Bronchial epithelial cell (primary cell): ENCODE data around the gene HES4. TPM values are rescaled to one million over a fixed set of nuclear protein-coding genes. Genes with fewer than 3 reads are reported as not detected.
"Not testable (repeated sequence)": the region's sequence is repeated elsewhere in the genome, so short reads cannot be mapped to it uniquely, and the experiment has no call there.

ENCODE experiments used
- DNase-seq: peaks from one replicate; pipeline ENCODE4 v3.0.0-alpha.2; 2010; ENCODE audit warnings: low read depth
- FAIRE-seq: peaks from 2 replicates; lab custom pipeline; 2011; peaks lifted over from hg19 to GRCh38; lab: Jason Lieb, UNC
- H3K27me3 ChIP-seq: 2 replicates; pipeline ENCODE4 v1.5.1; 2011; ENCODE audit warnings: low read length; ENCODE audit not compliant: control insufficient read depth, insufficient read depth
- H3K36me3 ChIP-seq: 2 replicates; pipeline ENCODE4 v1.5.1; 2011; ENCODE audit warnings: low read length; ENCODE audit not compliant: control insufficient read depth, insufficient read depth
- H3K4me3 ChIP-seq: 2 replicates; pipeline ENCODE4 v1.5.1; 2011; ENCODE audit warnings: mild to moderate bottlenecking, low read depth, low read length, control low read depth
- total RNA-seq: library from RNA; depleted of rRNA; stranded (reverse); fragments of >200 nt; gene quantifications from 2 replicates; pipeline ENCODE4 v1.2.1, GENCODE V29; 2014
- TF ChIP-seq, protein P1 (sequence below): IDR thresholded peaks from 2 replicates; pipeline ENCODE4 v1.5.1; 2011; ENCODE audit warnings: mild to moderate bottlenecking, moderate library complexity, low read length, control low read depth, inconsistent platforms; ENCODE audit not compliant: insufficient read depth, severe bottlenecking

HES4 gene
- total RNA-seq, 1 donor from 2014 or later, result 42.6 TPM

DNA sequence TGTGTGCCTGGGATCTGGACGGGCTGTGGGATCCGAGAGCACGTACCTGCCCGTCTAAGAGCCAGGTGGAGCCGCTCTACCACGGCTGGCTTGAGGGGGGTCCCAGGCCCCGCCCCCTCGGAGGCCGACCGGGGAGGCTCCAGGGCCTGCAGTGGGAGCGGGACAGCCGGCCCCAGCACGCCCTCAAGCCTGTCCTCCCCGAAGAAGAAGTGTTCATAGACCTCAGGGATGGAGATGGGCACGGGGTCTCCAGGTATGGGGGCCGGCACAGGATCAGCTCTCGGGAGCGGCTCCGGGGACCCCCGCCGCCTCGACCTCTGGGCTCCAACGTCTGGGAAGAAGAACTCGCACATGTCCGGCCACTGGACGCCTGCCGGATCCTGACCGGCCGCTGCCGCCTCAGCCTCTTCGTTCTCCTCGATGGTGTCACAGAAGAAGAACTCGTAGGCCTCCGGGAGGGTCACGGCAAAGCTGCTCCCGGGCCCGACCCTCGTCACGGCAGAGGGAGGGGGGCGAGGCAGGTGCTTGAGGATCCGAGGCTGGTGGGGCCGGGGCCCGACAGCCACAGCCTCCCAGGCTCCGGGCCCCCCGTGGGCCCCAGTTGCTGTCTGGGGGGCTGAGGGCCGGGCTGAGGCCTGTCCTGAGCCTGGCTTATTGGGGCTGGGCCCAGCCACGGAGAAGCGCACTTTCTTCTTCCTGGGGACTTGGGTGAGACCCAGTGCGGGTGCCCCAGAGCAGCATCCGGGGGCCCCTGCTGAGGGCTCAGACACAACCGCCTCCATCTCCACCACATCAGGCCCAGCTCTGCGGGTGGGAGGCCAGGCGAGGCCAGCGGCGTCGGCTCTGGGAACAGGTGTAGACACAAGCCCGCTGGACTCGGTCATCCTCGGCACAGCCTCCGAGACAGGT, 20.8 kb downstream of the HES4 start:
- no peak for FAIRE-seq
- Histone ChIP-seq H3K4me3 (no peak overlapping the region), H3K27me3 (peaks cover 13% of the 10 kb centered on the region), H3K36me3 (peaks cover 2% of the 10 kb centered on the region)
- DNase-seq, result no peak
- TF ChIP-seq, protein P1, sequence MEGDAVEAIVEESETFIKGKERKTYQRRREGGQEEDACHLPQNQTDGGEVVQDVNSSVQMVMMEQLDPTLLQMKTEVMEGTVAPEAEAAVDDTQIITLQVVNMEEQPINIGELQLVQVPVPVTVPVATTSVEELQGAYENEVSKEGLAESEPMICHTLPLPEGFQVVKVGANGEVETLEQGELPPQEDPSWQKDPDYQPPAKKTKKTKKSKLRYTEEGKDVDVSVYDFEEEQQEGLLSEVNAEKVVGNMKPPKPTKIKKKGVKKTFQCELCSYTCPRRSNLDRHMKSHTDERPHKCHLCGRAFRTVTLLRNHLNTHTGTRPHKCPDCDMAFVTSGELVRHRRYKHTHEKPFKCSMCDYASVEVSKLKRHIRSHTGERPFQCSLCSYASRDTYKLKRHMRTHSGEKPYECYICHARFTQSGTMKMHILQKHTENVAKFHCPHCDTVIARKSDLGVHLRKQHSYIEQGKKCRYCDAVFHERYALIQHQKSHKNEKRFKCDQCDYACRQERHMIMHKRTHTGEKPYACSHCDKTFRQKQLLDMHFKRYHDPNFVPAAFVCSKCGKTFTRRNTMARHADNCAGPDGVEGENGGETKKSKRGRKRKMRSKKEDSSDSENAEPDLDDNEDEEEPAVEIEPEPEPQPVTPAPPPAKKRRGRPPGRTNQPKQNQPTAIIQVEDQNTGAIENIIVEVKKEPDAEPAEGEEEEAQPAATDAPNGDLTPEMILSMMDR, result no peak

DNA sequence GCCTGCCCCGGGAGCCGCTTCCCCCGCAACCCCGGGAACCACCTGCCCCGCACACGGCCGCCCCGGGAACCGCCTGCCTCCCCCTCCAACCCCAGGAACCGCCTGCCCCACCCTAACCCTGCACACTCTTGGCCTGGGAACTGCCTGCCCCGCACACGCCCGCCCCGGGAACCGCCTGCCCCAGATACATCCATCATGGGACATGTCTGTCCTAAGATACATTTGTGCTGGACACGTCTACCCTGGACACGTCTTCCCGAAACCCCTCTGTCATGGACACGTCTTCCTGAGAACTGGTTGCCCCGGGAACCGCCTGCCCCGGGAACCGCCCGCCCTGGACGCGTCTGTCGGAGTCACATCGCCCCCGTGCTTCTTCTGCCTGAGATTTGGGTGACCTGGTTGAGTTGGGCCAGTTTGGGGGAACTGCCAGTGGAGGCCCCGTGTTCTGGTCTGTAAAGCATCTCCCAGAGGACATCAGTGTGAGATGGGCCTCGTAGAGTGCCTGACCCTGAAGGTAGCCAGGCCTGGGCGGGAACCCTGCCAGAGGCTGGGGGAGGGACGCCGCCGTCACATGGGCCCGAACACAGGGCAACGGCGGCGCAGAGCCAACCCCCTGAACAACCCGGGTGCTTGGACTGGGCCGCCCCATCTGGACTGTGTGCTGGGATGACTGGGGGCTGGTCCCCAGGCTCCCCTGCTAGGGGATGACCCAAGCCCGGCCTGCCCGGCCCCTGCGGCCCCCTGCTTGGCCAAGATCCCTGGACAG, 21.6 kb downstream of the HES4 start:
- FAIRE-seq, result no peak
- no peak for DNase-seq
- TF ChIP-seq, protein P1, result no peak
- H3K4me3 ChIP-seq, result no peak overlapping the region
- peaks cover 9% of the 10 kb centered on the region for H3K27me3 ChIP-seq
- H3K36me3 ChIP-seq, result peaks cover 4% of the 10 kb centered on the region

DNA sequence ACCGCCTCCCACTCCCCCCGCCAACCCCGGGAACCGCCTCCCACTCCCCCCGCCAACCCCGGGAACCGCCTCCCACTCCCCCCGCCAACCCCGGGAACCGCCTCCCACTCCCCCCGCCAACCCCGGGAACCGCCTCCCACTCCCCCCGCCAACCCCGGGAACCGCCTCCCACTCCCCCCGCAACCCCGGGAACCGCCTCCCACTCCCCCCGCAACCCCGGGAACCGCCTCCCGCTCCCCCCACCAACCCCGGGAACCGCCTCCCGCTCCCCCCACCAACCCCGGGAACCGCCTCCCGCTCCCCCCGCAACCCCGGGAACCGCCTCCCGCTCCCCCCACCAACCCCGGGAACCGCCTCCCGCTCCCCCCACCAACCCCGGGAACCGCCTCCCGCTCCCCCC, 23.1 kb downstream of the HES4 start:
- not testable (repeated sequence) for H3K4me3 ChIP-seq, DNase-seq, H3K27me3 ChIP-seq, FAIRE-seq, H3K36me3 ChIP-seq

DNA sequence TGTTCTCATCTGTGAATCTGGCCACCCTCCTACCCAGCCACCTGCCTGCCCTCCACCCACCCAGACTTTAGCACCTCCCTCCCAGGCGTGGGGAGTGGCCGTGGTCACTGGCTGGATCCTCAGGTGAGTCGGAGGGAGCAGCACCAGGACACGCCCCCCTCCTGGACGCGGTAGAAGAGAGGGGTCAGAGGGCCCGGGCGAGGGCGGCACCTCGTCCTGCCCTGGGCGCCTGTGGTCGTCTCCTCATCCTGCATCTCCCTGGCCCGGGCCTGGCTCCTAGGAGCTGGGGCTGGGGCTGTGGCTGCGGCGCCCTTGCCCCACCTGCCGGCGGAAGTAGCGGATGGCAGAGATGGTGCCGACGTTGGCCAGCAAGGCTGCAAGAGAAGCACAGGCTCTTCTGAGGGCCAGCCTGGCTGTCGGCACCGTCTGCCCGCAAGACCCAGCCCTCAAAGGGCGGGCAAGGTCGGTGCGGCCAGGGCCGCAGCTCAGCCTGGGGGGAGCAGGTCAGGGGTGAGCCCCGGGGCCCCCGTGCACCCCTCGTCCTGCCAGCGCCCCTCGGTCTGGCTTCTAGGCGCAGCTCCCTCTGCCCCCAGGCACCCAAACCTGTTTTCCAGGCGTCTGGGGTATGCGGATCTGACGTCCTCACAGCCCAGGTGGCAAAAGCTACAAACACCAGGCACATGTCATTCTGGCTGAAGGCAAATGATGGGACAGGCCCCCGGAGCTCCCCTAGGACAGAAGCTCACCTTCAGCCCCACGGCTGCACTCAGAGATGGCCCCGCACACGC, 23.8 kb downstream of the HES4 start:
- peak; percentile 61 for DNase-seq
- Histone ChIP-seq H3K36me3 (peaks cover 6% of the 10 kb centered on the region), H3K4me3 (peak overlapping the region; percentile 21), H3K27me3 (no peaks in the 10 kb centered on the region)
- TF ChIP-seq, protein P1, result peak; percentile 80
- no peak for FAIRE-seq

DNA sequence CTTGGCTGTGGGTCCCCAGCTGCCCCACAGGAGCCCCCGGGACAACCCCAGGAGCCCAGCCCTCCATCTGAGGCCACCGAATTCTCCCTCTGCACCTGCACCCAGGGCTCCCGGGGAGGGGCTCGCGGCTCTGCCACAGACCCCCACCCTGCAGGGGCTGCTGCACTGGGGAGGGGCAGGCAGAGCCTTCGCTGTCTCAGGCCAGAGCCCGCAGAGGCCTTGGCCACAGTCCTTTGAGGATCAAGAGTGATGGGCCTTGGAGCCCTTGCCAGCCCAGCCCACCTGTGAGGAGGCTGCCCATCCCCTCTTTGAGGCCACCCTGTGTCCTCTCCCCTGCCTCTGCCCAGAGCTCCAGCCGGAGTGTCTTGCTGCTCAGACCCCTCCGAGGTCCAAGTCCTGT, 24.5 kb downstream of the HES4 start:
- no peak for FAIRE-seq
- DNase-seq, result no peak
- H3K4me3 ChIP-seq, result no peak overlapping the region
- H3K36me3 ChIP-seq, result peaks cover 8% of the 10 kb centered on the region
- no peaks in the 10 kb centered on the region for H3K27me3 ChIP-seq
- TF ChIP-seq, protein P1, result no peak
